OCI-LY7 (cell line): ENCODE results near the gene CDH23. TPM values are rescaled to one million over a fixed set of nuclear protein-coding genes. Genes with fewer than 3 reads are reported as not detected.

Experiments
- BruUV-seq: library from RNA; stranded (reverse); fragments of 400-500 nt; replicated peaks from 2 replicates; lab custom pipeline; 2021; lab: Mats Ljungman, UMichigan
- CTCF ChIA-PET: fragments of 300-600 bp; sonication (Branson Sonifier 250); formaldehyde crosslinking; loops from one replicate; lab custom pipeline; 2022; ENCODE audit warnings: antibody characterized with exemption; ENCODE audit not compliant: unreplicated experiment; lab: Charles Lee
- POLR2A ChIA-PET: fragments of 300-600 bp; sonication (Branson Sonifier 250); formaldehyde crosslinking; loops from one replicate; lab custom pipeline; 2022; ENCODE audit warnings: antibody characterized with exemption; lab: Charles Lee
- DNase-seq: peaks from one replicate; pipeline ENCODE4 v3.0.0-alpha.2; 2015; ENCODE audit warnings: low spot score
- H2AFZ ChIP-seq: fragments of 200-600 bp; sonication (generic), shearing (Covaris generic); 2 replicates; pipeline ENCODE4 v1.6.1; 2014; ENCODE audit warnings: mild to moderate bottlenecking, antibody characterized with exemption, low read length, moderate library complexity
- H3K27ac ChIP-seq: fragments of 200-600 bp; sonication (generic); 2 replicates; pipeline ENCODE4 v1.5.1; 2014; ENCODE audit warnings: mixed run types, low read depth, mild to moderate bottlenecking, moderate library complexity, low read length, inconsistent platforms; ENCODE audit not compliant: poor library complexity, severe bottlenecking
- H3K36me3 ChIP-seq: fragments of 200-600 bp; sonication (generic); 2 replicates; pipeline ENCODE4 v1.6.1; 2014; ENCODE audit warnings: mild to moderate bottlenecking, antibody characterized with exemption, low read length, moderate library complexity, mixed read lengths; ENCODE audit not compliant: insufficient read depth
- H3K4me1 ChIP-seq: fragments of 200-600 bp; sonication (generic); 2 replicates; pipeline ENCODE4 v1.5.1; 2014; ENCODE audit warnings: mild to moderate bottlenecking, low read length; ENCODE audit not compliant: insufficient read depth, poor library complexity, severe bottlenecking
- H3K4me2 ChIP-seq: fragments of 200-600 bp; sonication (generic); 2 replicates; pipeline ENCODE4 v1.6.1; 2014; ENCODE audit warnings: mild to moderate bottlenecking, low read length
- H3K4me3 ChIP-seq: fragments of 200-600 bp; sonication (generic); 2 replicates; pipeline ENCODE4 v1.5.1; 2014; ENCODE audit warnings: mild to moderate bottlenecking, low read depth, low read length; ENCODE audit not compliant: poor library complexity, severe bottlenecking
- H3K79me2 ChIP-seq: fragments of 200-600 bp; sonication (generic); 2 replicates; pipeline ENCODE4 v1.6.1; 2016; ENCODE audit warnings: low read depth, mild to moderate bottlenecking, low read length, moderate library complexity, mixed read lengths; ENCODE audit not compliant: insufficient read depth
- H3K9me2 ChIP-seq: fragments of 200-600 bp; sonication (generic); 2 replicates; pipeline ENCODE4 v1.6.1; 2016; ENCODE audit warnings: mild to moderate bottlenecking, low read length, mixed read lengths; ENCODE audit not compliant: insufficient read depth
- H3K9me3 ChIP-seq: fragments of 200-600 bp; sonication (generic); 2 replicates; pipeline ENCODE4 v1.6.1; 2014; ENCODE audit warnings: mild to moderate bottlenecking, mixed run types, low read length, mixed read lengths
- H4K20me1 ChIP-seq: fragments of 200-600 bp; sonication (generic); 2 replicates; pipeline ENCODE4 v1.6.1; 2014; ENCODE audit warnings: mild to moderate bottlenecking, antibody characterized with exemption, low read length, moderate library complexity, mixed read lengths; ENCODE audit not compliant: insufficient read depth
- EZH2phosphoT487 ChIP-seq: fragments of 200-600 bp; sonication (generic); IDR thresholded peaks from 2 replicates; pipeline ENCODE4 v1.6.1; 2018; ENCODE audit warnings: low read depth, borderline replicate concordance, mild to moderate bottlenecking, mixed run types, antibody characterized with exemption, low read length, moderate library complexity, mixed read lengths
- intact Hi-C: fragments of 100-400 bp; cut with micrococcal nuclease; formaldehyde crosslinking; loops from one replicate; pipeline ENCODE4 v1.10.0; 2022; ENCODE audit not compliant: unreplicated experiment
- total RNA-seq, 2 experiments: library from RNA; depleted of rRNA in 1 of 2; stranded (reverse); fragments of >200 nt in 1 of 2; shearing (Covaris generic) in 1 of 2; gene quantifications; 2 replicates each; pipeline ENCODE4 v1.2.3, GENCODE V29; 2014 to 2022
- TF ChIP-seq, protein P1 (sequence below): fragments of 200-600 bp; sonication (generic); conservative IDR thresholded peaks from 2 replicates; pipeline ENCODE4 v1.5.1; 2014; ENCODE audit warnings: mild to moderate bottlenecking, antibody characterized with exemption, low read length, moderate library complexity, mixed read lengths

Gene CDH23
- total RNA-seq, 2 experiments from 2014 or later: 0.92 to 9.9 TPM

- H3K9me2 ChIP-seq: no peaks in the 10 kb centered on the region
- DNase-seq: no peak
- no peak overlapping the region for H2AFZ ChIP-seq
- H3K9me3 ChIP-seq: no peaks in the 10 kb centered on the region
- POLR2A ChIA-PET: no interaction called here
- no peak overlapping the region for H3K4me3 ChIP-seq
- intact Hi-C loops: no loop called here
- no peaks in the 10 kb centered on the region for H3K79me2 ChIP-seq
- no peaks in the 10 kb centered on the region for H3K4me1 ChIP-seq
- no peak for TF ChIP-seq EZH2phosphoT487
- TF ChIP-seq, protein P1, sequence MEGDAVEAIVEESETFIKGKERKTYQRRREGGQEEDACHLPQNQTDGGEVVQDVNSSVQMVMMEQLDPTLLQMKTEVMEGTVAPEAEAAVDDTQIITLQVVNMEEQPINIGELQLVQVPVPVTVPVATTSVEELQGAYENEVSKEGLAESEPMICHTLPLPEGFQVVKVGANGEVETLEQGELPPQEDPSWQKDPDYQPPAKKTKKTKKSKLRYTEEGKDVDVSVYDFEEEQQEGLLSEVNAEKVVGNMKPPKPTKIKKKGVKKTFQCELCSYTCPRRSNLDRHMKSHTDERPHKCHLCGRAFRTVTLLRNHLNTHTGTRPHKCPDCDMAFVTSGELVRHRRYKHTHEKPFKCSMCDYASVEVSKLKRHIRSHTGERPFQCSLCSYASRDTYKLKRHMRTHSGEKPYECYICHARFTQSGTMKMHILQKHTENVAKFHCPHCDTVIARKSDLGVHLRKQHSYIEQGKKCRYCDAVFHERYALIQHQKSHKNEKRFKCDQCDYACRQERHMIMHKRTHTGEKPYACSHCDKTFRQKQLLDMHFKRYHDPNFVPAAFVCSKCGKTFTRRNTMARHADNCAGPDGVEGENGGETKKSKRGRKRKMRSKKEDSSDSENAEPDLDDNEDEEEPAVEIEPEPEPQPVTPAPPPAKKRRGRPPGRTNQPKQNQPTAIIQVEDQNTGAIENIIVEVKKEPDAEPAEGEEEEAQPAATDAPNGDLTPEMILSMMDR: no peak
- H3K4me2 ChIP-seq: no peak overlapping the region
- H3K27ac ChIP-seq: no peak overlapping the region
- H3K36me3 ChIP-seq: no peaks in the 10 kb centered on the region
- no peaks in the 10 kb centered on the region for H4K20me1 ChIP-seq
- CTCF ChIA-PET: no interaction called here
- BruUV-seq: no TSS peak
These were observed 39.8 kb downstream of the CDH23 start for GRCh38 chr10:71436268-71437125.

DNA sequence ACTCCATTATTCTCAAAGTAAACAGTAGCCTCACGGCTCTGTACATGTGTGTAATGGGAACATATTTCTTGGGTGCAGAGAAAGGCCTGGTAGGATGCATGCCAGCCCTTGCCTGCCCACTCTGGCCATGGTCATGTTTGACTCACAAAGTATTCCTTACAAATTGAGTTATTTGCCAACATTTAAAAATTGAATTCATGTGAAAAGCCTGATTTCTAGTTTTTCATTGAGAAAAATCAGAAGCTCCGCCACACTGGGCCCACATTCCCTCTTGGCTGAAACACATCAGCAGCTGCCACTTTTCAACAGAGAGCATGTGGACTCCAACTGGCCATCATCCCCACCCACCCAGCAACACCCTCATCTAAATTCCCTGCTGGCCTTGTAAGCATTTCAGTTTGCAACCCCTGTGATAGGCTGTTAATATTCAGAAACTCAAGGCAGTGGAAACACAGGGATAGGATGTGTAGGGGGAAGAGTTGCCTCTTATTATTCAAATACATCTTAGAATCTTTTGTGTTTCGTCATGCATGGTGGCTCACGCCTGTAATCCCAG is 40.9 kb downstream of the CDH23 start:
- no peak overlapping the region for H3K4me2 ChIP-seq
- no peak for DNase-seq
- no peaks in the 10 kb centered on the region for H3K9me2 ChIP-seq
- H3K79me2 ChIP-seq: no peaks in the 10 kb centered on the region
- H3K27ac ChIP-seq: no peak overlapping the region
- H3K36me3 ChIP-seq: no peaks in the 10 kb centered on the region
- no peaks in the 10 kb centered on the region for H3K4me1 ChIP-seq
- no peak overlapping the region for H3K4me3 ChIP-seq
- no TSS peak for BruUV-seq
- TF ChIP-seq, protein P1: no peak
- no peak for TF ChIP-seq EZH2phosphoT487
- H3K9me3 ChIP-seq: no peaks in the 10 kb centered on the region
- intact Hi-C loops: no loop called here
- H4K20me1 ChIP-seq: no peaks in the 10 kb centered on the region
- CTCF ChIA-PET: no interaction called here
- POLR2A ChIA-PET: no interaction called here
- H2AFZ ChIP-seq: no peak overlapping the region

DNA sequence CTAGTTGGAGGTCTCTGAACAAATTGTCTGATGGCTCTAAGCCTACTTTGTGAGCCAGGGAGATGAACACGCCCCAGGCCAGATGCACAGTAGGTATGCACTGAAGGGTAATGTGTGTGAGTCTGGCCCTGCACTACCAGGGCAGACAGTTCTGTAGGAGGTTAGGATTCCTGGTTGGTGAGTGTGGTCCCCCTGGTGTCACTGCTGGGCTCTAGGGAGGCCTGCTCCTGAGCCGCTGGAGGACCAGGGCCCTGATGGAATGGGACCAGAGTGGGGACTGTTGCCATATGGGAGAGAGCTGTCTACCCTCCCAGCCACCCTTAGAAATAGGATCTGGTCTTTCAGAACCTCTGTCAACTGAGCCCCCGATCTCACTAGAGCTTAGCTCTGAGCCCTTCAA is 42.0 kb downstream of the CDH23 start:
- ChIA-PET POLR2A (no interaction called here), CTCF (no interaction called here)
- Histone ChIP-seq H3K4me3 (no peak overlapping the region), H3K36me3 (no peaks in the 10 kb centered on the region), H4K20me1 (no peaks in the 10 kb centered on the region), H3K4me1 (no peaks in the 10 kb centered on the region), H2AFZ (no peak overlapping the region), H3K9me3 (no peaks in the 10 kb centered on the region), H3K27ac (no peak overlapping the region), H3K4me2 (no peak overlapping the region), H3K79me2 (no peaks in the 10 kb centered on the region), H3K9me2 (no peaks in the 10 kb centered on the region)
- BruUV-seq: no TSS peak
- intact Hi-C loops: no loop called here
- no peak for TF ChIP-seq EZH2phosphoT487
- TF ChIP-seq, protein P1: no peak
- no peak for DNase-seq
